ENCODE data around the gene ENOX2. TPM values are rescaled to one million over a fixed set of nuclear protein-coding genes. Genes with fewer than 3 reads are reported as not detected.

The ENOX2 gene
- total and polyA plus RNA-seq, 2 of the 13 experiments (the other 11 are each of a cell fraction or from before 2014, with no cell fraction given): 5.9 to 8.5 TPM

GRCh38 chrX:130741584-130741983, 161.4 kb downstream of the ENOX2 start:
- H3K27me3 ChIP-seq (ENCODE audit: control insufficient read depth in 1 of 2, insufficient read depth in 2 of 2, low read length in 2 of 2): no peaks in the 10 kb centered on the region
- H3K4me2 ChIP-seq (ENCODE audit: low read depth, low read length): no peak overlapping the region
- ChIA-PET POLR2A (no interaction called here), CTCF (ENCODE audit: low intra/inter-chr PET ratio, low total read pairs) (no interaction called here)
- H3K9ac ChIP-seq (ENCODE audit: insufficient read depth, low read depth, low read length): no peak overlapping the region
- no peak for TF ChIP-seq ZMAT3 (CRISPR knock-in tag; conservative IDR thresholded peaks at IDR 0.05)
- no peak for TF ChIP-seq MTERF4 (CRISPR knock-in tag; IDR thresholded peaks at IDR 0.05)
- TF ChIP-seq ZNF639 (CRISPR knock-in tag; conservative IDR thresholded peaks at IDR 0.05): no peak
- TF ChIP-seq ERF (CRISPR knock-in tag; IDR thresholded peaks at IDR 0.05): no peak
- no peak for TF ChIP-seq ZNF207 (IDR thresholded peaks at IDR 0.05; ENCODE audit: borderline replicate concordance)
- no peak for TF ChIP-seq ZNF512 (CRISPR knock-in tag; IDR thresholded peaks at IDR 0.05)
- no peak for TF ChIP-seq ETV5 (CRISPR knock-in tag; IDR thresholded peaks at IDR 0.05; ENCODE audit: borderline replicate concordance)
- TF ChIP-seq ZNF678 (CRISPR knock-in tag; IDR thresholded peaks at IDR 0.05): no peak
- TF ChIP-seq ZNF558 (CRISPR knock-in tag; IDR thresholded peaks at IDR 0.05; ENCODE audit: borderline replicate concordance): no peak
- TF ChIP-seq SNAPC4 (CRISPR knock-in tag; IDR thresholded peaks at IDR 0.05): no peak
- H3K4me1 ChIP-seq (ENCODE audit: insufficient read depth, low read length): no peaks in the 10 kb centered on the region
- ATAC-seq (no peak), FAIRE-seq (no peak), DNase-seq (ENCODE audit: low spot score) (no peak)
- intact Hi-C loops (cut with micrococcal nuclease; ENCODE audit: unreplicated experiment): no loop called here
- in situ Hi-C loops (cut with HindIII; ENCODE audit: extremely low pct_ligation_motif_present, low pct_unique_long_range_greater_than_20kb): no loop called here
- no peak overlapping the region for H3K27ac ChIP-seq (ENCODE audit: extremely low read length, insufficient read depth, low read length)
- 69% methylated on average over 4 of the region's 4 CpGs for WGBS (ENCODE audit: low lambda C conversion rate)
- no peak overlapping the region for H3K4me3 ChIP-seq (replicated peaks in 1 of 3; ENCODE audit: insufficient read depth in 1 of 3, low read depth in 2 of 3, low read length in 3 of 3)
- H3K9me3 ChIP-seq (ENCODE audit: low read length): no peaks in the 10 kb centered on the region
- H2AFZ ChIP-seq (ENCODE audit: low read length): no peak overlapping the region
- no TSS peak for BruUV-seq (replicated peaks)
- no peaks in the 10 kb centered on the region for H4K20me1 ChIP-seq (ENCODE audit: insufficient read depth, low read length)
- no peaks in the 10 kb centered on the region for H3K79me2 ChIP-seq (ENCODE audit: insufficient read depth, low read length)
- no peaks in the 10 kb centered on the region for H3K36me3 ChIP-seq (replicated peaks in 1 of 2; ENCODE audit: control insufficient read depth in 1 of 2, insufficient read depth in 2 of 2, low read length in 2 of 2)

Data from HepG2 (cell line).